ENCODE results near the gene SUGCT.

The SUGCT gene

DNA sequence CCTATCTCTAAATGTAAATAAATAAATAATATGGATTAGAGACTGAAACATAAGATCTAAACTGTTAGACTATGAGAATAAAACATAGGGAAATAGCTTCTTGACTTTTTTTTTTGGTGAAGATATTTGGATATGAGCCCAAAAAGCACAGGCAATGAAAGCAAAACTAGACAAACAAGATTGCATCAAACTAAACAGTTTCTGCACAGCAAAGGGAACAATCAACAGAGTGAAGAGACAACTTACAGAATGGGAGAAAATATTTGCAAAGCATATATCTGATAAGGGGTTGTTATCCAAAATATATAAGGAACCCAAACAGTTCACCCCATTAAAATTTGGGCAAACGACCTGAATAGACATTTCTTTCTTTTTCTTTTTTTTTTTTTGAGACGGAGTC is 148.1 kb downstream of the SUGCT start:
- FAIRE-seq = no peak
- DNase-seq (ENCODE audit: insufficient read length, low spot score) = no peak
- TF ChIP-seq SPI1 (IDR thresholded peaks at IDR 0.05; ENCODE audit: low read depth, low read length) (no peak), POU2F2 (IDR thresholded peaks at IDR 0.05; ENCODE audit: low read depth, low read length) (no peak), POLR2A (IDR thresholded peaks at IDR 0.05; ENCODE audit: low read depth, low read length) (no peak), PAX5 (IDR thresholded peaks at IDR 0.05; ENCODE audit: insufficient read depth, low read length, severe bottlenecking) (no peak), POLR2AphosphoS5 (IDR thresholded peaks at IDR 0.05; ENCODE audit: low read depth, low read length) (no peak)

DNA sequence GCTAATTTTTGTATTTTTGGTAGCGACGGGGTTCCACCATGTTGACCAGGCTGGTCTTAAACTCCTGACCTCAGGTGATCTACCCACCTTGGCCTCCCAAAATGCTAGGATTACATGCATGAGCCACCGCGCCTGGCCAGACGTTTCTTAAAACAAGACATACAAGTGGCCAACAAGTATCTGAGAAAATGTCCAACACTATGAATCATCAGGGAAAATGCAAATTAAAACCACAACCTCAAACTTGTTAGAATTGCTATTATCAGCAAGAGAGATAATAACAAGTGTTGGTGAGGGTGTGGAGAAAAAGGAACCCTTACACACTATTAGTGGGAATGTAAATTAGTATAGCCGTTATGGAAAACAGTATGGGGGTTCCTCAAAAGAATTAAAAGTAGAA is 148.6 kb downstream of the SUGCT start:
- FAIRE-seq (no peak), DNase-seq (ENCODE audit: insufficient read length, low spot score) (no peak)
- TF ChIP-seq POU2F2 (IDR thresholded peaks at IDR 0.05; ENCODE audit: low read depth, low read length) (no peak), SPI1 (IDR thresholded peaks at IDR 0.05; ENCODE audit: low read depth, low read length) (no peak), PAX5 (IDR thresholded peaks at IDR 0.05; ENCODE audit: insufficient read depth, low read length, severe bottlenecking) (no peak), TAF1 (IDR thresholded peaks at IDR 0.05; ENCODE audit: low read depth, low read length) (no peak), POLR2AphosphoS5 (IDR thresholded peaks at IDR 0.05; ENCODE audit: low read depth, low read length) (no peak), POLR2A (IDR thresholded peaks at IDR 0.05; ENCODE audit: low read depth, low read length) (no peak)

DNA sequence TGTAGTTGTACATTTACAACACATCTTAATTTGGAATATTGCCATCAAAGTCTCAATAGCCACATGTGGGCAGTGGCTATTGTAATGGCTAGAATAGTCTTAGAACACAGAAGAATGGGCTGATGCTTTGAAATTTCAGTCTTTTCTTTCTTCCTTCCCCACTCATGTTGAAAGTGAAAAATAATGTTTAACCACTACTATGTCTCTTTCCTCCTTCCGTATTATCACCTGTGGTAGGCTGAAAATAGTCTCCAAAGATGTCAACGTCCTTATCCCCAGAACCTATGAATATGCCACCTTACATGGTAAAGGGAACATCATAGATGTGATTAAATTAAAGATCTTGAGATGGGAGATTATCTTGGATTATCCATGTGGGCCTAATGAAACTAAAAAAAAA is 154.0 kb downstream of the SUGCT start:
- no peak for FAIRE-seq
- no peak for DNase-seq (ENCODE audit: insufficient read length, low spot score)

DNA sequence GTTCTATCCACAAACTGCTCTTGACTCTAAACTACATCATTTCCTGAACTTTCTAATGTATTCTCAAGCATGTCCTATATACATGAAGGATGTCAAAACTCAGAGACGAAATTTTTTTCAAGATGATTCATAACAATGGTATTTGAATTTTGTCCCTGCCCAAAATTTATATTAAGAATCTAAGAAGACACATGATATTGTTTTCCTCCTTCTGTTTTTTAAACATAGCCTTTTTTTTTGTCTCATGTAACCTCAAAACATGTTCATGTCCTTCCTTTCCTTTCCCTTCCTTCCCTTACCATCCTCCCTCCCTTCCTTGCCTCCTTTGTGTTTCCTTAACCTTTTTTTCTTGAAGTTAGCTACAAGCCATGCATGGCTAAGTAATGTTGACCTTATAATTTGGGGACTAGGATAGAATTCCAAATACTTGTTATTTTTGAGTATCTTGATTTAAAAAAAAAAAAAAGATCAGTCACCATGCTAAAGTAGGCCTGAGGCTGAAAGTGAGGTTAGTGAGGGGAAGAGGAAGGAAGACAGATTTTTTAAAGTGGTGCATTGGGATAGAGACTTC is 163.0 kb downstream of the SUGCT start:
- TF ChIP-seq SPI1 (IDR thresholded peaks at IDR 0.05; ENCODE audit: low read depth, low read length) = no peak
- no peak for TF ChIP-seq POLR2AphosphoS5 (IDR thresholded peaks at IDR 0.05; ENCODE audit: low read depth, low read length)
- TF ChIP-seq PAX5 (IDR thresholded peaks at IDR 0.05; ENCODE audit: insufficient read depth, low read length, severe bottlenecking) = no peak
- DNase-seq (ENCODE audit: insufficient read length, low spot score) = no peak
- FAIRE-seq = no peak

More for the DNA sequence above, 154.0 kb downstream of the SUGCT start:
- TF ChIP-seq PAX5 (IDR thresholded peaks at IDR 0.05; ENCODE audit: insufficient read depth, low read length, severe bottlenecking) (no peak), TAF1 (IDR thresholded peaks at IDR 0.05; ENCODE audit: low read depth, low read length) (no peak), POLR2AphosphoS5 (IDR thresholded peaks at IDR 0.05; ENCODE audit: low read depth, low read length) (no peak), POLR2A (IDR thresholded peaks at IDR 0.05; ENCODE audit: low read depth, low read length) (no peak), SPI1 (IDR thresholded peaks at IDR 0.05; ENCODE audit: low read depth, low read length) (no peak), POU2F2 (IDR thresholded peaks at IDR 0.05; ENCODE audit: low read depth, low read length) (no peak)

DNA sequence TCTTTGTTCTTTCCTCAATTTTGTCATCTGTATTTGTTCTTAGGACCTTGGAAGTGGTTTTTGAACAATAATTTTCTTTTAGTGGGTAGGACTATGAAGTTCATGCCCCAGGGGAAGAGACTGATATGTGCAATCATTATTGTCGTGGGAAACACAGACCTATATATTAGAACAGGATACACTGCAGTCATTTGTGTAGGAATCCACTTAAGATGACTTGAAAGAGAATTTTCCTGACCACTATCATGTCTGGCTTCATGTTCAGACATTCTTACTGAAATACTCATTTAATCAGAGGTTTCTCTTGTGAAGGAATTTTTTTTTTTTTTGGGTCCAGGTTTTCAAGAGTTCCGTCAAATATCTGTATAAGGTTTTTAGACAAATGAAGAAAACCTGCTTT is 163.6 kb downstream of the SUGCT start:
- FAIRE-seq = no peak
- no peak for DNase-seq (ENCODE audit: insufficient read length, low spot score)
- TF ChIP-seq SPI1 (IDR thresholded peaks at IDR 0.05; ENCODE audit: low read depth, low read length) (no peak), POU2F2 (IDR thresholded peaks at IDR 0.05; ENCODE audit: low read depth, low read length) (no peak), PAX5 (IDR thresholded peaks at IDR 0.05; ENCODE audit: insufficient read depth, low read length, severe bottlenecking) (no peak), TAF1 (IDR thresholded peaks at IDR 0.05; ENCODE audit: low read depth, low read length) (no peak), POLR2A (IDR thresholded peaks at IDR 0.05; ENCODE audit: low read depth, low read length) (no peak), POLR2AphosphoS5 (IDR thresholded peaks at IDR 0.05; ENCODE audit: low read depth, low read length) (no peak)

DNA sequence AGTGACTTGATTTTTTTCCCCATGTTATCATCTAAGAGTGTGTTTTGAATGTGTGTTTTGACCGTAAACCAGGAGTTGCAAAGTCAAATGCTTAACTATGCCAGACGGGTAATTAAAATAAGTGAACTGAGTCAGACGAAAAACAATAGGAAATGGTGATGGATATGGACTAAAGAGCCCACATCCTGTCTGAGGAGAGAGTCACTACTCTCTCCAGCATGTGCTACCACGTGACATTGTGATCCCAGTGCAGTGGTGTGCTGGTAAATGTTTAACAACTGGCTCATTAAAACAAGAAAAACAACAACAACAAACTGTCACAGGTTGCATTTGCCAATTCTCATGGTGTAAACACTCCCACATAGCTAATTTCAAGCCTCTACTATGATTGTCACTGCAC is 164.3 kb downstream of the SUGCT start:
- DNase-seq (ENCODE audit: insufficient read length, low spot score) (no peak), FAIRE-seq (peak; percentile 54)
- TF ChIP-seq POU2F2 (IDR thresholded peaks at IDR 0.05; ENCODE audit: low read depth, low read length) (no peak), POLR2AphosphoS5 (IDR thresholded peaks at IDR 0.05; ENCODE audit: low read depth, low read length) (no peak), TAF1 (IDR thresholded peaks at IDR 0.05; ENCODE audit: low read depth, low read length) (no peak), SPI1 (IDR thresholded peaks at IDR 0.05; ENCODE audit: low read depth, low read length) (no peak), PAX5 (IDR thresholded peaks at IDR 0.05; ENCODE audit: insufficient read depth, low read length, severe bottlenecking) (no peak), POLR2A (IDR thresholded peaks at IDR 0.05; ENCODE audit: low read depth, low read length) (no peak)

DNA sequence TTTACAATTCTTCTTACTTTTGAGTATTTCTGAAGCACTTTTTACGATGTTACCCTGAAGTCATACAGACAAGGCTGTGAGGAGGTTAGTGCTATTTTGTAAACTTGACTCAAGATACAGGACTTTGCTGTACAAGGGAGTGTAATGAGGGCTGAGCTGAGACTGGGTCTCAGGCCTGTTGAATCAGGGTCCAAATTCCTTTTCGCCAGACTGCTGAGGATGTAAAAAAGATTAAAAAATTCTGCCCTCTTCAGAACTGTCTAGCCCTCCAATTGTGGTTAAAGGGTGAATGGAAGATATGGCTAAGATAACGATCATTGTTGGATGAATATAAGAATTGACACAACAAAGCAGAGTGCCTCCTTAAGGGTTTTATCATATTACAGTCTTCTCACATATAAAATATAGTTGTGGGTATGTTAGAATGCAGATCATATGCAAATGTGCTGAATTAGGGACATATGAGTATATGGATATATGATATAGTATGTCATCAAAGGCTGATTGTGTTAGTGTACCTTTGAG is 165.4 kb downstream of the SUGCT start:
- DNase-seq (ENCODE audit: insufficient read length, low spot score) = no peak
- no peak for FAIRE-seq
- no peak for TF ChIP-seq POLR2A (IDR thresholded peaks at IDR 0.05; ENCODE audit: low read depth, low read length)
- no peak for TF ChIP-seq SPI1 (IDR thresholded peaks at IDR 0.05; ENCODE audit: low read depth, low read length)
- no peak for TF ChIP-seq POLR2AphosphoS5 (IDR thresholded peaks at IDR 0.05; ENCODE audit: low read depth, low read length)
- TF ChIP-seq PAX5 (IDR thresholded peaks at IDR 0.05; ENCODE audit: insufficient read depth, low read length, severe bottlenecking) = no peak
- TF ChIP-seq TAF1 (IDR thresholded peaks at IDR 0.05; ENCODE audit: low read depth, low read length) = no peak
- no peak for TF ChIP-seq POU2F2 (IDR thresholded peaks at IDR 0.05; ENCODE audit: low read depth, low read length)

DNA sequence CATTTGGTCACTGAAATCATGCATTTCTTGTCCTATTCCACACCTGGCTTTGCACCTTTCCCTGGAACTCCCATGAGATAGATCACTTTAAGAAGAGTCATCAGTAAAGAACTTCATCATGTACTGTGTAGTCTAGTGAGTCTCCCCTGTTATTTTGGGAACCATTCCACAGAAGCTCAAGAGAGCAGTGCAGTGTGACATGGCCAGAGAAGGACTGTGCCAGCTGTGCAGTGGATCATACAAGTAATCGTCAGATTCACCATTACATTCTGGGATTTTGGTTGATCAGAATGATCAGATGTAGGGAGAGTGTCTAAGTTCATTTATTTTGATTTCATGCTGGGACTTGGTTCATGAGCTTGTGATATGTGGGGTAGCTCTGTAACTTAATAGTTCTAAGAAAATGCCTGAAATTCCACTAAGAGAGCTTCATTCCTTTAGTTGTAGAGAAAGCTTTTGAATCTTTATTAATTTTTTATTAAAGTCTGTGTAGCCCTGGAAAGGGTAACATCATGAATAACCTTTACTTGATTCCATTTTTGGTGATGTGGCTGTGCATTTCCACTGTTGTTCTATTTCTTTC is 166.8 kb downstream of the SUGCT start:
- no peak for DNase-seq (ENCODE audit: insufficient read length, low spot score)
- TF ChIP-seq SPI1 (IDR thresholded peaks at IDR 0.05; ENCODE audit: low read depth, low read length) (no peak), TAF1 (IDR thresholded peaks at IDR 0.05; ENCODE audit: low read depth, low read length) (no peak), POLR2A (IDR thresholded peaks at IDR 0.05; ENCODE audit: low read depth, low read length) (no peak), POLR2AphosphoS5 (IDR thresholded peaks at IDR 0.05; ENCODE audit: low read depth, low read length) (no peak), POU2F2 (IDR thresholded peaks at IDR 0.05; ENCODE audit: low read depth, low read length) (no peak), PAX5 (IDR thresholded peaks at IDR 0.05; ENCODE audit: insufficient read depth, low read length, severe bottlenecking) (no peak)
- no peak for FAIRE-seq

DNA sequence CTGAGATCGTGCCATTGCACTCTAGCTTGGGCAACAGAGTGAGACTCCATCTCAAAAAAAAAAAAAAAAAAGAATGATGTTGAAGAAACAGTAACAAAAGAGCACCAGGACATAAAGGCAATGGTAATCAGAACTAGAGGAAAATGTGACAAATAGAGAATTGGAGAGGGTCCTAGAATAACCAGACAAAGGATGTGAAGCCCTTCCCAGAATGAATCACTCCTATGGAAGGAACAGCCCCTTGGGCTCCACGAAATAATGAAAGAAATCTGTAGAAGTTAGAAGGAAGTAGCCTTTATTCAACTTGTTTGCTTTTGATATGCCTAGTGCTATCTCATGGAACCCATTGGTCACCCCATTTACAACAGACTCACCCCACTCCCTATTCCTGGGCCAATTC is 169.2 kb downstream of the SUGCT start:
- no peak for DNase-seq (ENCODE audit: insufficient read length, low spot score)
- TF ChIP-seq PAX5 (IDR thresholded peaks at IDR 0.05; ENCODE audit: insufficient read depth, low read length, severe bottlenecking) (no peak), POLR2A (IDR thresholded peaks at IDR 0.05; ENCODE audit: low read depth, low read length) (no peak), TAF1 (IDR thresholded peaks at IDR 0.05; ENCODE audit: low read depth, low read length) (no peak), POU2F2 (IDR thresholded peaks at IDR 0.05; ENCODE audit: low read depth, low read length) (no peak), SPI1 (IDR thresholded peaks at IDR 0.05; ENCODE audit: low read depth, low read length) (no peak), POLR2AphosphoS5 (IDR thresholded peaks at IDR 0.05; ENCODE audit: low read depth, low read length) (no peak)
- no peak for FAIRE-seq
